HEK293 (cell line): ENCODE data around the gene PGP.
A peak's percentile ranks its signal among the peaks of the same experiment; 100 is the strongest.

ENCODE experiments used
- KLF8 ChIP-seq: fragments of 450-650 bp; formaldehyde crosslinking; IDR thresholded peaks from 2 replicates; pipeline ENCODE4 v1.5.1; 2016; ENCODE audit warnings: missing biosample characterization, missing genetic modification characterization
- PATZ1 ChIP-seq: fragments of 450-650 bp; formaldehyde crosslinking; IDR thresholded peaks from 2 replicates; pipeline ENCODE4 v1.5.1; 2016; ENCODE audit warnings: missing biosample characterization, missing genetic modification characterization
- REST ChIP-seq: fragments of 450-650 bp; formaldehyde crosslinking; IDR thresholded peaks from 2 replicates; pipeline ENCODE4 v1.5.1; 2016; ENCODE audit warnings: missing biosample characterization, missing genetic modification characterization
- TCF7L2 ChIP-seq: IDR thresholded peaks from 2 replicates; pipeline ENCODE4 v1.6.1; 2011; ENCODE audit warnings: low read depth, mild to moderate bottlenecking, inconsistent platforms, low read length, moderate library complexity, borderline replicate concordance
- TRIM28 ChIP-seq: IDR thresholded peaks from 2 replicates; pipeline ENCODE4 v1.6.1; 2011; ENCODE audit warnings: low read length, control low read depth, borderline replicate concordance
- TSHZ1 ChIP-seq: fragments of 450-650 bp; formaldehyde crosslinking; IDR thresholded peaks from 2 replicates; pipeline ENCODE4 v1.5.1; 2016; ENCODE audit warnings: missing biosample characterization, missing genetic modification characterization, borderline replicate concordance
- YY2 ChIP-seq: fragments of 450-650 bp; formaldehyde crosslinking; IDR thresholded peaks from 2 replicates; pipeline ENCODE4 v1.5.1; 2016; ENCODE audit warnings: missing biosample characterization, missing genetic modification characterization
- ZBTB49 ChIP-seq: fragments of 450-650 bp; formaldehyde crosslinking; IDR thresholded peaks from 2 replicates; pipeline ENCODE4 v1.5.1; 2016; ENCODE audit warnings: missing biosample characterization, missing genetic modification characterization, low read depth
- ZNF112 ChIP-seq: fragments of 450-650 bp; formaldehyde crosslinking; IDR thresholded peaks from 2 replicates; pipeline ENCODE4 v1.5.0; 2017; ENCODE audit warnings: missing biosample characterization, missing genetic modification characterization
- ZNF133 ChIP-seq: fragments of 450-650 bp; formaldehyde crosslinking; IDR thresholded peaks from 2 replicates; pipeline ENCODE4 v1.5.1; 2016; ENCODE audit warnings: missing biosample characterization, missing genetic modification characterization
- ZNF146 ChIP-seq: fragments of 450-650 bp; formaldehyde crosslinking; IDR thresholded peaks from 2 replicates; pipeline ENCODE4 v1.5.1; 2016; ENCODE audit warnings: missing biosample characterization, missing genetic modification characterization
- ZNF292 ChIP-seq: fragments of 450-650 bp; formaldehyde crosslinking; IDR thresholded peaks from 2 replicates; pipeline ENCODE4 v1.5.1; 2016; ENCODE audit warnings: low read depth, missing biosample characterization, missing genetic modification characterization, borderline replicate concordance
- ZNF394 ChIP-seq: fragments of 450-650 bp; formaldehyde crosslinking; IDR thresholded peaks from 2 replicates; pipeline ENCODE4 v1.5.1; 2016; ENCODE audit warnings: missing biosample characterization, missing genetic modification characterization, mild to moderate bottlenecking, moderate library complexity, borderline replicate concordance
- ZNF416 ChIP-seq: fragments of 450-650 bp; formaldehyde crosslinking; IDR thresholded peaks from 2 replicates; pipeline ENCODE4 v1.5.1; 2016; ENCODE audit warnings: missing biosample characterization, missing genetic modification characterization
- ZNF518A ChIP-seq: fragments of 450-650 bp; formaldehyde crosslinking; conservative IDR thresholded peaks from 2 replicates; pipeline ENCODE4 v1.5.1; 2016; ENCODE audit warnings: low read depth, missing biosample characterization, missing genetic modification characterization
- ZNF558 ChIP-seq: fragments of 450-650 bp; formaldehyde crosslinking; IDR thresholded peaks from 2 replicates; pipeline ENCODE4 v1.5.1; 2016; ENCODE audit warnings: missing biosample characterization, missing genetic modification characterization
- ZNF561 ChIP-seq: fragments of 450-650 bp; IDR thresholded peaks from 2 replicates; pipeline ENCODE4 v1.5.1; 2018; ENCODE audit warnings: missing biosample characterization, missing genetic modification characterization, borderline replicate concordance
- ZNF571 ChIP-seq: fragments of 450-650 bp; formaldehyde crosslinking; IDR thresholded peaks from 2 replicates; pipeline ENCODE4 v1.5.0; 2017; ENCODE audit warnings: missing biosample characterization, missing genetic modification characterization
- ZNF623 ChIP-seq: fragments of 450-650 bp; formaldehyde crosslinking; IDR thresholded peaks from 2 replicates; pipeline ENCODE4 v1.5.1; 2016; ENCODE audit warnings: missing biosample characterization, missing genetic modification characterization
- ZNF629 ChIP-seq: fragments of 450-650 bp; formaldehyde crosslinking; IDR thresholded peaks from 2 replicates; pipeline ENCODE4 v1.5.1; 2017; ENCODE audit warnings: missing biosample characterization, missing genetic modification characterization
- ZNF843 ChIP-seq: fragments of 450-650 bp; formaldehyde crosslinking; IDR thresholded peaks from 2 replicates; pipeline ENCODE4 v1.5.1; 2016; ENCODE audit warnings: missing biosample characterization, missing genetic modification characterization
- ZSCAN23 ChIP-seq: fragments of 450-650 bp; formaldehyde crosslinking; IDR thresholded peaks from 2 replicates; pipeline ENCODE4 v1.5.1; 2016; ENCODE audit warnings: missing biosample characterization, missing genetic modification characterization

Gene PGP

GRCh38 chr16:2205104-2205966 lies 9.3 kb downstream of the PGP start, which contains the start of gene MLST8 (continued):
- peak; percentile 47; the same call in 1 of the 2 replicates for TF ChIP-seq ZNF518A (tag by site-specific recombination)
- no peak for TF ChIP-seq TSHZ1
- TF ChIP-seq PATZ1 (tag by site-specific recombination): peak; percentile 97
- no peak; the same call in 1 of the 2 replicates for TF ChIP-seq TRIM28
- peak; percentile 51; the same call in 1 of the 2 replicates for TF ChIP-seq ZNF394 (tag by site-specific recombination)
- TF ChIP-seq ZNF571 (tag by site-specific recombination): no peak
- no peak for TF ChIP-seq REST
- TF ChIP-seq ZNF558 (tag by site-specific recombination): no peak
- peak; percentile 66 for TF ChIP-seq ZNF629 (tag by site-specific recombination)
- no peak for TF ChIP-seq ZNF416 (tag by site-specific recombination)
- no peak for TF ChIP-seq TCF7L2
- TF ChIP-seq ZNF843: peak; percentile 14; the same call in 1 of the 2 replicates
- TF ChIP-seq ZNF561 (tag by site-specific recombination): peak; percentile 98
- 0 out of 2 replicates have a peak, but pooled peaks have one; percentile 50 for TF ChIP-seq ZSCAN23 (tag by site-specific recombination)
- peak; percentile 76; the same call in 1 of the 2 replicates for TF ChIP-seq YY2 (tag by site-specific recombination)
- TF ChIP-seq ZNF133 (tag by site-specific recombination): no peak
- no peak for TF ChIP-seq ZBTB49 (tag by site-specific recombination)
- no peak for TF ChIP-seq ZNF292
- TF ChIP-seq ZNF146 (tag by site-specific recombination): no peak
- no peak; the same call in 1 of the 2 replicates for TF ChIP-seq ZNF623
- no peak for TF ChIP-seq ZNF112
- TF ChIP-seq KLF8 (tag by site-specific recombination): peak; percentile 46; the same call in 1 of the 2 replicates
